GM12873 (cell line): ENCODE measurements around the gene EDAR.

Source experiments
- TF ChIP-seq, protein P1 (sequence below): IDR thresholded peaks from 2 replicates; pipeline ENCODE4 v1.5.1; 2012; ENCODE audit warnings: low read depth, mild to moderate bottlenecking, moderate library complexity, low read length, control low read depth; ENCODE audit not compliant: insufficient read depth; ENCODE audit errors: missing control alignments

EDAR gene

GRCh38 chr2:108956375-108956774 lies 32.6 kb downstream of the EDAR start:
- TF ChIP-seq, protein P1, sequence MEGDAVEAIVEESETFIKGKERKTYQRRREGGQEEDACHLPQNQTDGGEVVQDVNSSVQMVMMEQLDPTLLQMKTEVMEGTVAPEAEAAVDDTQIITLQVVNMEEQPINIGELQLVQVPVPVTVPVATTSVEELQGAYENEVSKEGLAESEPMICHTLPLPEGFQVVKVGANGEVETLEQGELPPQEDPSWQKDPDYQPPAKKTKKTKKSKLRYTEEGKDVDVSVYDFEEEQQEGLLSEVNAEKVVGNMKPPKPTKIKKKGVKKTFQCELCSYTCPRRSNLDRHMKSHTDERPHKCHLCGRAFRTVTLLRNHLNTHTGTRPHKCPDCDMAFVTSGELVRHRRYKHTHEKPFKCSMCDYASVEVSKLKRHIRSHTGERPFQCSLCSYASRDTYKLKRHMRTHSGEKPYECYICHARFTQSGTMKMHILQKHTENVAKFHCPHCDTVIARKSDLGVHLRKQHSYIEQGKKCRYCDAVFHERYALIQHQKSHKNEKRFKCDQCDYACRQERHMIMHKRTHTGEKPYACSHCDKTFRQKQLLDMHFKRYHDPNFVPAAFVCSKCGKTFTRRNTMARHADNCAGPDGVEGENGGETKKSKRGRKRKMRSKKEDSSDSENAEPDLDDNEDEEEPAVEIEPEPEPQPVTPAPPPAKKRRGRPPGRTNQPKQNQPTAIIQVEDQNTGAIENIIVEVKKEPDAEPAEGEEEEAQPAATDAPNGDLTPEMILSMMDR, result no peak

- TF ChIP-seq, protein P1, result no peak
Measured at GRCh38 chr2:108950369-108951135, 38.5 kb downstream of the EDAR start.

GRCh38 chr2:108949316-108950239 lies 39.4 kb downstream of the EDAR start:
- TF ChIP-seq, protein P1, result no peak

- TF ChIP-seq, protein P1, result no peak
Measured at GRCh38 chr2:108947271-108947907, 41.6 kb downstream of the EDAR start.

GRCh38 chr2:108946442-108946841 lies 42.6 kb downstream of the EDAR start:
- TF ChIP-seq, protein P1, result no peak

GRCh38 chr2:108945969-108946368 lies 43.1 kb downstream of the EDAR start:
- TF ChIP-seq, protein P1, result no peak
